COLO668 (cell line): ENCODE data around the gene SDK2.

Experiments used
- DNase-seq: peaks from one replicate; lab custom pipeline; 2025; ENCODE audit not compliant: unreplicated experiment; lab: John Stamatoyannopoulos, UW

The SDK2 gene

GRCh38 chr17:73356561-73357170 lies 287.6 kb downstream of the SDK2 start:
- no peak for DNase-seq

GRCh38 chr17:73354423-73355284 lies 289.6 kb downstream of the SDK2 start:
- DNase-seq: no peak

- DNase-seq: no peak
Observed at GRCh38 chr17:73352261-73352660, 292.0 kb downstream of the SDK2 start.

- DNase-seq: no peak
Observed at GRCh38 chr17:73351764-73352163, 292.5 kb downstream of the SDK2 start.

- no peak for DNase-seq
Observed at GRCh38 chr17:73350864-73351263, 293.4 kb downstream of the SDK2 start.

GRCh38 chr17:73349647-73350046 lies 294.6 kb downstream of the SDK2 start:
- no peak for DNase-seq

GRCh38 chr17:73349138-73349537 lies 295.1 kb downstream of the SDK2 start:
- no peak for DNase-seq

- no peak for DNase-seq
Observed at GRCh38 chr17:73348829-73349095, 295.5 kb downstream of the SDK2 start.

GRCh38 chr17:73348018-73348828 lies 296.0 kb downstream of the SDK2 start:
- no peak for DNase-seq

- no peak for DNase-seq
Observed at GRCh38 chr17:73347351-73347750, 296.9 kb downstream of the SDK2 start.

- no peak for DNase-seq
Observed at GRCh38 chr17:73346501-73347162, 297.6 kb downstream of the SDK2 start.

- DNase-seq: no peak
Observed at GRCh38 chr17:73343739-73344454, 300.3 kb downstream of the SDK2 start.

- DNase-seq: no peak
Observed at GRCh38 chr17:73343168-73343634, 301.0 kb downstream of the SDK2 start.

GRCh38 chr17:73342541-73343167 lies 301.6 kb downstream of the SDK2 start:
- no peak for DNase-seq

- DNase-seq: no peak
Observed at GRCh38 chr17:73342050-73342522, 302.2 kb downstream of the SDK2 start.

GRCh38 chr17:73341350-73342049 lies 302.7 kb downstream of the SDK2 start:
- DNase-seq: no peak

- DNase-seq: no peak
Observed at GRCh38 chr17:73340093-73340596, 304.1 kb downstream of the SDK2 start.

GRCh38 chr17:73338566-73339197 lies 305.6 kb downstream of the SDK2 start:
- no peak for DNase-seq

GRCh38 chr17:73338050-73338521 lies 306.2 kb downstream of the SDK2 start:
- no peak for DNase-seq
